HG02852 (cell line): ENCODE measurements around the gene NEGR1.

ENCODE experiments used
- ATAC-seq: cut with Tn5 transposase; IDR thresholded peaks from one replicate; pipeline ENCODE4 v1.9.1; 2021; ENCODE audit warnings: mild to moderate bottlenecking, moderate library complexity; ENCODE audit not compliant: unreplicated experiment

The NEGR1 gene

GRCh38 chr1:72235062-72235461 lies 47.3 kb downstream of the NEGR1 start:
- no peak for ATAC-seq

DNA sequence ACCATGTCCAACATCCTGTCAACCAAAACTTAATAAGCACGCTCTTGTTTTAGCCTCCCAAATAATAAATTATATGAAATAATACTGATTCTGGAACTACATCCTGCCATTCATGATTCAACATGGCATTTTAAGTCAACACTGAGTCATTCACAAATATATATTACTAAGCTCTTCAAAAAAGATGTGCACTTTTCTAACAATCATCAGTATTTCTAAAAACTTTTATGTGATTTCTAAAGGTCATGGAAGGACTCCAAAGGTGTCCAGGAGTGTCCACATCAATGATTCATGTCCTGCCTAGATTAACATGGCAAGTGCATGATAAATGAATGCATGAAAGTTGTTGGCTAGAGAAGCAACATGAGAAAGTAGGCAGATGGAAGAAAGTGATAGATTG lies 51.6 kb downstream of the NEGR1 start:
- no peak for ATAC-seq

DNA sequence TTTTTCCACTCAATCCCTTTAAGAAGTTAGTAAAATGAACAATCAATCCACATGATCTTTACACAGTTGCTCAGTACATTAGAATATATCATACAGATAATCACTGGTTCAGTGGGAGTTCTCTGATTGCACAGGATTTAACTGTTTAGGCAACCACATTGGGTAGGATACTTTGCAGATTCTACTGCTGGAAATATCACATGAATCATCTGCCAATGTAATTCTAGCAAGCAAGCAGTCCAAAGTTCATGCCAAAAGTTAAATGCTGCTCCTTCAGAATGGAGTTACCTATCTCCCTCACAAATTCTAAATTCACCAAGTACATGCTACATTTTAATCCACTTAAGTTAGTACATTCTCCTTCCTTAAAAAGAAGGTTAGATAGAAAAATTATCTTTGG lies 52.4 kb downstream of the NEGR1 start:
- ATAC-seq: no peak

DNA sequence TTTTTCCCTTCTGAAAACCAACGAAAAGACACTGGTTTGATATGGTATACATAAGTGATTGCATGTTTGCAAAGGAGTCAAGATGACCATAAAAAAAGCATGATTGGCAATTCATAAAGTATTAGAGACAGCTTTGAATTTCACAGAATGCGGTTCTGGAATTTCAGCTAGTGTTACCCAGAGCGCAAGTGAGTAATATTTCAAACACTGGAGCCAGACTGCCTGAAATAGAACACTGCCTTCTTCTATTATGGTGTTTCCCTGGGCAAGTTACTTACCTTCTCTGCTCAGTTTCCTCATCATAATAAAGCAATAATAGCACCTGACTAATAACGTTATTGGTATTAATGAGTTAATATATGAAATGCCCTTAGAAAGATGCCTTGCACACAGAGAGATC lies 54.7 kb downstream of the NEGR1 start:
- no peak for ATAC-seq

DNA sequence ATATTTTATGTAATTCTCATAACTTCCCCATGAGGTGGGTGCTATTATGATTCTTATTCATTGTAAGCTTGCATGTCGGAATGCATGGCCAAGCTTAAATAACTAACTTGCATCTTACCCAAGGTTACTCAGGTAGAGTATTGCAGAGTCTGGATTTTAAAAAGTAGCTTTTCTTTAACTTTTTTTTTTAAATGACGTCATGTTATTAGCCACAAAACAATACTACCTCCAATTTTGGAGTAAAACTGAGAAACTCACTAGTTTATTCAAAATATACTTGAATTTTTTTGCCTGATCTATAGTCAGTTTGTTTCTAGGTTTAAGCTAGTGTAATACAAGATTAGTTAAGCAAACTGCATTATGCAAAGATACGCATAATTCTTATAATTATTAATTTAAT lies 57.8 kb downstream of the NEGR1 start:
- ATAC-seq: no peak

DNA sequence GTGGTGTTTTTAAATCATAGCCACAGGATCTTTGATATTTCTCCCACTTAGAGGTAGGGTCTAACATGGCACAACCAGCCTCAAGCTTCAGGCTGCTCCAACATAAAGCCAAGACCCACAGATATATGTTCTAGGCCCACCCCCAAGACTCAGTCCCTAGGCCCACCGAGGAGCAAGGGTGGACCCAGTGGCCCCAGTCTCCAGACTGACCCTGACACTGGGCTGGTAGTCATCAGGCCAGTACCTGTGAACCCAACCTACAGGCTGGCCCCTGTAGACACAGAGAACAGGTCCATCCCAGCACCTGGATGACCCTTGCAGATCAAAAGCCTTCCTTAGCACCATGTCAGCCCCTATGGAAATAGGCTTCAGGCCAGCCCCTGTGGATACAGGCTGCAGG lies 60.5 kb downstream of the NEGR1 start:
- ATAC-seq: no peak

GRCh38 chr1:72218141-72218739 lies 64.1 kb downstream of the NEGR1 start:
- no peak for ATAC-seq

DNA sequence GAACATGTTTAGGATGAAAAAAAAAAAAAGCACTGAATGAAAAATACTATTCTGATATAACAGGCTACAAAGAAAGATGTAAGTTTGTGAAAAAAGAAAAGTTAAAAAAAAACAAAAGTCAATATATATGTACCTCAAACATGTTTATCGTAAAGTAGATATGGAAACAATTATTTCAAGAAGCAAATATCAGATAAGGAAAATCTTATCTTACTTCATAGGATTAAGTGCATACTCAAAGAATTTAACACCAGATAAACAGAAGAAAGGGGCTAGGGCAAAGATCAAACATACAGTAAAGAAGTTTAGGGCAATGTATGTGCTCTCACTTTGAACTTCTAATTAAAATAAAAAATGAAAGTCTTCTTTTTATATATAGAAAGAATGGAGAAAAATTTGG lies 75.3 kb downstream of the NEGR1 start:
- ATAC-seq: no peak

GRCh38 chr1:72202761-72203160 lies 79.6 kb downstream of the NEGR1 start:
- no peak for ATAC-seq

GRCh38 chr1:72197786-72198185 lies 84.6 kb downstream of the NEGR1 start:
- ATAC-seq: no peak

- ATAC-seq: no peak
Measured at GRCh38 chr1:72186733-72187307, 95.5 kb downstream of the NEGR1 start.

- no peak for ATAC-seq
Measured at GRCh38 chr1:72184099-72184701, 98.1 kb downstream of the NEGR1 start.

DNA sequence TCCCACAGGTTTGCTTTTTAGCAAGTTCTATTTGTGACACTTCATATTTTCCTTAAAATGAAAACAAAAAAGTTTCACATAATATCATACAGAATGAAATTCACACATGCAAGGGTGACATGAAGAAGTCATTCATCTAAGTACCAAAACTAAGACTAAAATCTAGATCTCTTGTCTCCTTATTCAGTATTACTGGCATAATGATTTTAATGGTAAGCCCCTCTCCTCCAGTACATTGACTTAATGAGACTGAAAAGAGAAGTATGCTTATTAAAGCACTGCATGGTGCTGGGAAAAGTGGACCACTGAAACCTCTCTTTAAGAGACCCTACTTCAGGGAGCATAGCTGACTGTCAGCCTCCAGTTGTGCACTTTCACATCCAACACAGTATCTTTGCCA lies 99.5 kb downstream of the NEGR1 start:
- ATAC-seq: no peak

DNA sequence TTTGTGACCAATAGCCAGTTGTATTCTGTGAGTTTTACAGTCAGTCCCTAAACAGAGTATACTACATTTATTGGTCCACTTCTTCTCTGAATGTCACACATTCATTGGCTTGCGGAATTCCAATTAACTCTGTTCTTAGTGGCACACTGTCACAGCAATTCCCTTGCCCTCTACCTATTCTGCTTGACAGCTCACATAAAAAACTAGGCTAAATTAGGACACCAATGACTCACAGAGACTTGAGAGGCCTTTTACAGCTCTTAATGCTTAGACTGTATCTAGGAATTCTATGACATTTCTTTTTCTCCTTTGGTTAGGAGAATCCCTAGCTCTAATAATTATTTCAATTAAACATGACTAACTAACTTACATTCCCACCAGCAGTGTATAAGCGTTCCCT lies 104.1 kb downstream of the NEGR1 start:
- ATAC-seq: no peak

GRCh38 chr1:72177711-72178110 lies 104.6 kb downstream of the NEGR1 start:
- no peak for ATAC-seq

- no peak for ATAC-seq
Measured at GRCh38 chr1:72170246-72170645, 112.1 kb downstream of the NEGR1 start.

- ATAC-seq: no peak
Measured at GRCh38 chr1:72166426-72166825, 115.9 kb downstream of the NEGR1 start.

DNA sequence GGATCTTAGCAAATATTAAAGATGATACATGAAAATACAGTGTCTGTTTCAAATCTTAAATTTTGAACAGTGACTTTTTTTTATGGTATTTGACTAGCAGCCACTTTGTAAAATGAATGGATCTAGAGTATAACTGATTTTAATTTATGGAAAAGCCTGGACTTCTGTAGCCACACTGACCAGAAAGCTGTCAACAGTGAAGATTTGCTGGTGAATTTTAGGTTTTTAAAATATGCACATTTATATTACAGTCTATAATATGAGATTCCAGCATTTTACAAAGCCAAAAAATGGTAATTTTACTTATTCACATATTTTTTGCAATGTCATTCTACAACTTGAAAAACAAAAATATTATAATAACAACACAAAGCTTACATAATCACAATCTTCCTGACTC lies 131.8 kb downstream of the NEGR1 start:
- no peak for ATAC-seq

DNA sequence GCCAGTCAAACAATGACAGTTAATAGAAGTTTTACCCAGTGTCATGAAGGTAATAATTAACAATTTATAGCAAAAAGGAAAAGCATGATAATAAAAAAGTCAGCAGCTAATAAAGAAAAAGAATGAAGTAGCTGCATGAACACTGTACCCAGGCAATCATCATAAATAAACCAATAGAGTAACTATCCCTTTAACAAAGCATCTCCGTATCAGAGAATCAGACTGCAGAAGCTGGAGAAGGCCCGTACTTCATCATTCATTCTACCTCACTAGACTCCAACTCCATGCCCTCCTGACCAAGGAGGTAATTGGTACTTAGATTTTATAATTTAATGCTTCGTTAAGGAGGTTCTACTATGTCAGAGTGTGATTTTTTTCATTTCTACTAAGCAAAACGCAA lies 140.5 kb downstream of the NEGR1 start:
- ATAC-seq: no peak

DNA sequence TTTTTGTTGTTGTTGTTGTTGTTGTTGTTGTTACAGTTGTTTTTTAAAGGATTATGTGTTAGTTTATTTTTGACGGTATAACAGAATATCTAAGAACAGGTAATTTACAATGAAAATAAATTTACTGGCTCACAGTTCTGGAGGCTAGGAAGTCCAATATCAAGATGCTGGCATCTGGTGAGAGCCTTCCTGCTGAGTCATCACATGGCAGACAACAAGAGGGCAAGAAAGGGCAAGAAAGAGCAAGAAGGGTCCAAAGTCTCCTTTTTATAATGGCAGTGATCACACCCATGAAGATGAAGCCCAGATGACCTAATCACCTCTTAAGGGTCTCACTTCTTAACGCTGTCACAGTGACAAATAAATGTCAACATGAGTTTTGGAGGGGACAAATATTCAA lies 142.1 kb downstream of the NEGR1 start:
- ATAC-seq: no peak

DNA sequence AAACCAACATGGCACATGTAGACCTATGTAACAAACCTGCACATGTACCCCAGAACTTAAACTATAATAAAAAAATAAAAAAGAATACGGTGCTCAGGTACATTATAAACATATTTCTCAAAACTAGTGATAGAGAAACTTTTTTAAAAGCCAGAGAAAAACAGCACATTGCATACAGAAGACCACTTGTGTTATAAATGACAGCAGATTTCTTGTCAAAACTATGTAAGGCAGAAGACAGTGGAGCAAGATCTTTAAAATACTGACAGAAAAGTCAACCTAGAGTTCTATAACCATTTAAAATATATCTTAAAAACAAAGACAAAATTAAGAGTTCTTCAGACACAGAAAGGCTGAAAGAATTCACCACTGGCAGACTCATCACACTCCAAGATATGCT lies 144.7 kb downstream of the NEGR1 start:
- ATAC-seq: no peak

GRCh38 chr1:72129869-72130268 lies 152.5 kb downstream of the NEGR1 start:
- ATAC-seq: no peak
